A549 (cell line): ENCODE measurements around the gene RILPL1. TPM values are rescaled to one million over a fixed set of nuclear protein-coding genes. Genes with fewer than 3 reads are reported as not detected.
A peak's percentile ranks its signal among the peaks of the same experiment; 100 is the strongest.

Experiments used
- ATAC-seq, 2 experiments: fragments of 200-7000 bp in 1 of 2; fragments of >200 bp in 1 of 2; cut with Nextera tagmentation in 1 of 2; cut with Tn5 transposase in 1 of 2; 3 replicates each; pipeline versions ENCODE4 v1.8.0 to v1.9.1; 2018 to 2020; ENCODE audit warnings: mild to moderate bottlenecking in 1 of 2, moderate library complexity in 1 of 2
- CTCF ChIA-PET: fragments of 300-600 bp; sonication (Branson Sonifier 250); formaldehyde crosslinking; extraction: SDS; loops from one replicate; lab custom pipeline; 2021; ENCODE audit warnings: antibody characterized with exemption, inconsistent platforms; lab: Yijun Ruan, JAX
- POLR2A ChIA-PET: fragments of 350-600 bp; formaldehyde crosslinking; extraction: SDS; loops from one replicate; lab custom pipeline; 2021; ENCODE audit warnings: antibody characterized with exemption, inconsistent platforms; lab: Yijun Ruan, JAX
- DNase-seq, 2 experiments: peaks; one replicate each; pipeline versions ENCODE4 v3.0.0 to v3.0.0-alpha.2; 2011 to 2016; ENCODE audit warnings: low read depth in 1 of 2, low spot score in 1 of 2
- FAIRE-seq: peaks from 2 replicates; lab custom pipeline; 2011; peaks lifted over from hg19 to GRCh38; lab: Jason Lieb, UNC
- H3K27ac ChIP-seq, 2 experiments: fragments of >200 bp; sonication (Bioruptor Twin); formaldehyde crosslinking; 3 replicates each; pipeline ENCODE4 v1.5.1; 2016 to 2017
- H3K4me1 ChIP-seq: fragments of >200 bp; sonication (Bioruptor Twin); formaldehyde crosslinking; 3 replicates; pipeline ENCODE4 v1.6.1; 2016
- H3K4me2 ChIP-seq: fragments of >200 bp; sonication (Bioruptor Twin); formaldehyde crosslinking; 3 replicates; pipeline ENCODE4 v1.6.1; 2016
- H3K4me3 ChIP-seq: fragments of >200 bp; sonication (Bioruptor Twin); formaldehyde crosslinking; 3 replicates; pipeline ENCODE4 v1.5.1; 2016
- H3K9me3 ChIP-seq: fragments of >200 bp; sonication (Bioruptor Twin); formaldehyde crosslinking; 3 replicates; pipeline ENCODE4 v1.6.1; 2016
- CBX2 ChIP-seq: fragments of 200-600 bp; sonication (generic); IDR thresholded peaks from 2 replicates; pipeline ENCODE4 v1.6.1; 2016; ENCODE audit warnings: low read depth, mild to moderate bottlenecking, borderline replicate concordance
- CBX8 ChIP-seq: fragments of 200-600 bp; sonication (generic); IDR thresholded peaks from 2 replicates; pipeline ENCODE4 v1.6.1; 2016
- CEBPB ChIP-seq, 2 experiments: fragments of >200 bp in 1 of 2; sonication (Bioruptor Twin) in 1 of 2; formaldehyde crosslinking in 1 of 2; IDR thresholded peaks; 2 replicates each; pipeline ENCODE4 v1.6.1; 2012 to 2016
- CHD2 ChIP-seq: fragments of 150-350 bp; IDR thresholded peaks from 2 replicates; pipeline ENCODE4 v1.6.1; 2014; ENCODE audit warnings: low read length; ENCODE audit not compliant: partially characterized antibody
- EHMT2 ChIP-seq: fragments of 200-600 bp; sonication (generic); IDR thresholded peaks from 2 replicates; pipeline ENCODE4 v1.6.1; 2016; ENCODE audit warnings: antibody characterized with exemption, low read depth, mild to moderate bottlenecking, moderate library complexity
- FOSB ChIP-seq: fragments of 250-450 bp; sonication (Bioruptor Pico); IDR thresholded peaks from 2 replicates; pipeline ENCODE4 v1.5.0; 2020; ENCODE audit warnings: mild to moderate bottlenecking, moderate library complexity
- FOSL2 ChIP-seq, 2 experiments: fragments of 450-650 bp in 1 of 2; fragments of >200 bp in 1 of 2; sonication (Bioruptor Twin) in 1 of 2; formaldehyde crosslinking; IDR thresholded peaks; 2 replicates each; pipeline versions ENCODE4 v1.5.0 to v1.6.1; 2016 to 2020; ENCODE audit warnings: mild to moderate bottlenecking in 1 of 2, moderate library complexity in 1 of 2
- FOXS1 ChIP-seq: fragments of 250-450 bp; sonication (Bioruptor Pico); IDR thresholded peaks from 2 replicates; pipeline ENCODE4 v1.5.0; 2020; ENCODE audit warnings: mild to moderate bottlenecking, moderate library complexity
- HDAC2 ChIP-seq: fragments of 200-600 bp; sonication (generic); IDR thresholded peaks from 2 replicates; pipeline ENCODE4 v1.6.1; 2016
- HOXB5 ChIP-seq: fragments of 250-450 bp; sonication (Bioruptor Pico); IDR thresholded peaks from 2 replicates; pipeline ENCODE4 v1.5.0; 2020; ENCODE audit warnings: mild to moderate bottlenecking, moderate library complexity
- JUNB ChIP-seq: fragments of >200 bp; sonication (Bioruptor Twin); formaldehyde crosslinking; IDR thresholded peaks from 2 replicates; pipeline ENCODE4 v1.6.1; 2016
- MYC ChIP-seq: IDR thresholded peaks from 2 replicates; pipeline ENCODE4 v1.6.1; 2012; ENCODE audit warnings: mild to moderate bottlenecking, inconsistent platforms, low read length, improper control_type of control experiment, borderline replicate concordance
- NFE2L2 ChIP-seq: fragments of 150-350 bp; conservative IDR thresholded peaks from 2 replicates; pipeline ENCODE4 v1.6.1; 2014; ENCODE audit warnings: low read length
- RAD21 ChIP-seq, 2 experiments: fragments of >200 bp in 1 of 2; sonication (Bioruptor Twin) in 1 of 2; formaldehyde crosslinking in 1 of 2; IDR thresholded peaks in 1 of 2; conservative IDR thresholded peaks in 1 of 2; 2 replicates in 1 of 2; 3 replicates in 1 of 2; pipeline ENCODE4 v1.6.1; 2012 to 2018; ENCODE audit warnings: inconsistent platforms in 1 of 2
- RARB ChIP-seq: fragments of 250-450 bp; sonication (Bioruptor Pico); IDR thresholded peaks from 2 replicates; pipeline ENCODE4 v1.8.0; 2021; ENCODE audit warnings: mild to moderate bottlenecking, moderate library complexity
- SREBF2 ChIP-seq: fragments of 450-650 bp; IDR thresholded peaks from 2 replicates; pipeline ENCODE4 v1.6.1; 2014; ENCODE audit warnings: mild to moderate bottlenecking, moderate library complexity
- TFCP2L1 ChIP-seq: fragments of 250-450 bp; sonication (Bioruptor Pico); IDR thresholded peaks from 2 replicates; pipeline ENCODE4 v1.5.0; 2021; ENCODE audit warnings: mild to moderate bottlenecking
- ZC3H11A ChIP-seq: fragments of 450-650 bp; IDR thresholded peaks from 2 replicates; pipeline ENCODE4 v1.6.1; 2014; ENCODE audit warnings: antibody characterized with exemption, mild to moderate bottlenecking
- ZFP36 ChIP-seq: fragments of 450-650 bp; IDR thresholded peaks from 2 replicates; pipeline ENCODE4 v1.6.1; 2014; ENCODE audit warnings: borderline replicate concordance; ENCODE audit not compliant: partially characterized antibody
- ZNF302 ChIP-seq: fragments of 250-450 bp; sonication (Bioruptor Pico); IDR thresholded peaks from 2 replicates; pipeline ENCODE4 v1.9.0; 2021; ENCODE audit warnings: inconsistent platforms, mild to moderate bottlenecking, moderate library complexity
- WGBS: methylation state at CpG from one replicate; pipeline ENCODE4 v1.1.6; 2017; ENCODE audit errors: missing lambda C conversion rate; 5-methylcytosine and 5-hydroxymethylcytosine counted together
- polyA plus RNA-seq, 4 experiments: library from polyadenylated mRNA; depleted of rRNA in 3 of 4; stranded (reverse); fragments of >200 nt; fragmentation: RNase III in 1 of 4; extraction: RNeasy Plus Mini Kit Qiagen cat#74134 plus additional on column Dnase treatment in 1 of 4; gene quantifications; 2 replicates in 3 of 4; 3 replicates in 1 of 4; pipeline ENCODE4 v1.2.3, GENCODE V29; 2011 to 2017
- TF ChIP-seq, protein P1 (sequence below): IDR thresholded peaks from 2 replicates; pipeline ENCODE4 v1.6.1; 2012; ENCODE audit warnings: low read depth, borderline replicate concordance
- TF ChIP-seq, protein P2 (sequence below): fragments of 250-450 bp; sonication (Bioruptor Pico); IDR thresholded peaks from 2 replicates; pipeline ENCODE4 v1.5.0; 2020; ENCODE audit warnings: low read depth, mild to moderate bottlenecking, moderate library complexity
- TF ChIP-seq, protein P3 (sequence below): fragments of 150-350 bp; IDR thresholded peaks from 2 replicates; pipeline ENCODE4 v1.6.1; 2014; ENCODE audit warnings: low read depth, mild to moderate bottlenecking, low read length
- TF ChIP-seq, protein P4 (sequence below): fragments of 250-450 bp; sonication (Bioruptor Pico); IDR thresholded peaks from 2 replicates; pipeline ENCODE4 v1.5.0; 2021; ENCODE audit warnings: mild to moderate bottlenecking, moderate library complexity, borderline replicate concordance

RILPL1 gene
- polyA plus RNA-seq, 2 of the 4 experiments (the other 2 are of a cell fraction), result 8.0 to 14.2 TPM

DNA sequence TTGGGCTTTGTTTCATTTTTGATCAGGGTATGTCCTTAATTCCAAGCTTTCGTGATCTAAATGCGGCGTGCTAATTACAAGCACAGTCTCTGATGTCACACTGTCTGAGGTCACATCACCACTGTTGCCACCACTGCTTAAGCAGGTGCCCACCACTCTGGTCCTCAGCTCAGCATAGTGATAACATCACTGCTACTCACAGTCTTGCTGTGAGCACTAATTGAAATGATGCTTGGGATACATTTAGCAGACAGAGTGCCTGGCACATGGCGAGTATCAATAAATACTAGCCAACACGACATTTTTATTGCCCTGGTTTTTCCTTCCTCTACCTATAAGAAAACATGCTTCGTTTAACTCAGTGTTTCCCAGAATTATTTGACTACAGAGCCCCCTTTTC is 104.9 kb downstream of the RILPL1 start:
- FAIRE-seq, result no peak
- Histone ChIP-seq H3K9me3 (no peaks in the 10 kb centered on the region), H3K27ac (no peak overlapping the region), H3K4me3 (no peak overlapping the region), H3K4me1 (no peaks in the 10 kb centered on the region), H3K4me2 (no peak overlapping the region)
- no peak for DNase-seq
- POLR2A ChIA-PET, result no interaction called here
- WGBS, result 89% methylated on average over 6 of the region's 6 CpGs
- CTCF ChIA-PET, result interaction anchor here (0.6 to 1.2 kb wide), 2 partner anchors 11 to 191 kb away, joined by 3 to 5 read pairs; no protein-coding TSS in a partner anchor
- no peak for ATAC-seq
- TF ChIP-seq NFE2L2, result no peak
- TF ChIP-seq FOSL2 (IDR thresholded peaks at IDR 0.05), result no peak
- TF ChIP-seq FOSL2 (CRISPR knock-in tag; IDR thresholded peaks at IDR 0.05), result no peak
- TF ChIP-seq CBX8, result no peak
- TF ChIP-seq, protein P1, sequence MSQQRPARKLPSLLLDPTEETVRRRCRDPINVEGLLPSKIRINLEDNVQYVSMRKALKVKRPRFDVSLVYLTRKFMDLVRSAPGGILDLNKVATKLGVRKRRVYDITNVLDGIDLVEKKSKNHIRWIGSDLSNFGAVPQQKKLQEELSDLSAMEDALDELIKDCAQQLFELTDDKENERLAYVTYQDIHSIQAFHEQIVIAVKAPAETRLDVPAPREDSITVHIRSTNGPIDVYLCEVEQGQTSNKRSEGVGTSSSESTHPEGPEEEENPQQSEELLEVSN, result no peak
- no peak for TF ChIP-seq RAD21 (conservative IDR thresholded peaks at IDR 0.05 in 1 of 2, IDR thresholded peaks at IDR 0.05 in 1 of 2)
- TF ChIP-seq FOSB (CRISPR knock-in tag), result no peak
- TF ChIP-seq MYC, result no peak
- TF ChIP-seq, protein P2, sequence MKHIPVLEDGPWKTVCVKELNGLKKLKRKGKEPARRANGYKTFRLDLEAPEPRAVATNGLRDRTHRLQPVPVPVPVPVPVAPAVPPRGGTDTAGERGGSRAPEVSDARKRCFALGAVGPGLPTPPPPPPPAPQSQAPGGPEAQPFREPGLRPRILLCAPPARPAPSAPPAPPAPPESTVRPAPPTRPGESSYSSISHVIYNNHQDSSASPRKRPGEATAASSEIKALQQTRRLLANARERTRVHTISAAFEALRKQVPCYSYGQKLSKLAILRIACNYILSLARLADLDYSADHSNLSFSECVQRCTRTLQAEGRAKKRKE (CRISPR knock-in tag), result no peak
- no peak for TF ChIP-seq FOXS1
- no peak for TF ChIP-seq ZNF302
- TF ChIP-seq, protein P3, sequence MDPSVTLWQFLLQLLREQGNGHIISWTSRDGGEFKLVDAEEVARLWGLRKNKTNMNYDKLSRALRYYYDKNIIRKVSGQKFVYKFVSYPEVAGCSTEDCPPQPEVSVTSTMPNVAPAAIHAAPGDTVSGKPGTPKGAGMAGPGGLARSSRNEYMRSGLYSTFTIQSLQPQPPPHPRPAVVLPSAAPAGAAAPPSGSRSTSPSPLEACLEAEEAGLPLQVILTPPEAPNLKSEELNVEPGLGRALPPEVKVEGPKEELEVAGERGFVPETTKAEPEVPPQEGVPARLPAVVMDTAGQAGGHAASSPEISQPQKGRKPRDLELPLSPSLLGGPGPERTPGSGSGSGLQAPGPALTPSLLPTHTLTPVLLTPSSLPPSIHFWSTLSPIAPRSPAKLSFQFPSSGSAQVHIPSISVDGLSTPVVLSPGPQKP, result no peak
- TF ChIP-seq, protein P4, sequence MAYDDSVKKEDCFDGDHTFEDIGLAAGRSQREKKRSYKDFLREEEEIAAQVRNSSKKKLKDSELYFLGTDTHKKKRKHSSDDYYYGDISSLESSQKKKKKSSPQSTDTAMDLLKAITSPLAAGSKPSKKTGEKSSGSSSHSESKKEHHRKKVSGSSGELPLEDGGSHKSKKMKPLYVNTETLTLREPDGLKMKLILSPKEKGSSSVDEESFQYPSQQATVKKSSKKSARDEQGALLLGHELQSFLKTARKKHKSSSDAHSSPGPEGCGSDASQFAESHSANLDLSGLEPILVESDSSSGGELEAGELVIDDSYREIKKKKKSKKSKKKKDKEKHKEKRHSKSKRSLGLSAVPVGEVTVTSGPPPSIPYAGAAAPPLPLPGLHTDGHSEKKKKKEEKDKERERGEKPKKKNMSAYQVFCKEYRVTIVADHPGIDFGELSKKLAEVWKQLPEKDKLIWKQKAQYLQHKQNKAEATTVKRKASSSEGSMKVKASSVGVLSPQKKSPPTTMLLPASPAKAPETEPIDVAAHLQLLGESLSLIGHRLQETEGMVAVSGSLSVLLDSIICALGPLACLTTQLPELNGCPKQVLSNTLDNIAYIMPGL, result no peak
- TF ChIP-seq CEBPB (IDR thresholded peaks at IDR 0.05), result no peak
- no peak for TF ChIP-seq CHD2

DNA sequence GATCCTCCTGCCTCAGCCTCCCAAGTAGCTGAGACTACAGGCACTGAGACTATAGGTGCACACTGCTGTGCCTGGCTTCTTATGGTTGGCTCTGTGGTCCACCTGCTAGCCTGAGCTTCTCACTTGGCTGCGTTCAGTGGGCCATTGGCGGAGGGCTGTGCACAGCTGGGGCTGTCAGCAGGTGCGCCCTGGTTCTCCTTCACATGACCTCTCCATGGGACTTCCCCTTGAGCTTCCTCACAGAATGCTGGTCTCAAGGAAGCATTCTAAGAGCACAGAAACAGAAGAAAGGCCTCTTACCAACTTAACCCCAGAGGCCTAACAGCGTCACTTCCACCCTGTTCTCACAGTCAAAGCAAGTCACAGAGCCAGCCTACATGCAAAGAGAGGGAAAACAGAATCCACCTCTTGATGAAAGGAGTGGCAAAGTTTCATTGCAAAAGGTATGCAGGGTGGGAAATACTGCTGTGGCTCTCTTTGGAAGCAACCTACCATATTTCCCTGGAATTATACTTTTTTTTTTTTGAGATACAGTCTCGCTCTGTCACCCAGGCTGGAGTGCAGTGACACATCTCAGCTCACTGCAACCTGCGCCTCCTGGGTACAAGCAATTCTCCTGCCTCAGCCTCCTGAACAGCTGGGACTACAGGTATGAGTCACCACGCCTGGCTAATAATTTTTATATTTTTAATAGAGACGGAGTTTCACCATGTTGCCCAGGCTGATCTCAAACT is 106.3 kb downstream of the RILPL1 start:
- 84% methylated on average over 8 of the region's 8 CpGs for WGBS
- no peaks in the 10 kb centered on the region for H3K9me3 ChIP-seq
- H3K4me3 ChIP-seq, result no peak overlapping the region
- no peaks in the 10 kb centered on the region for H3K4me1 ChIP-seq
- ChIA-PET CTCF (interaction anchor here (0.5 to 1.5 kb wide), 4 partner anchors 8 to 33 kb away, joined by 3 to 4 read pairs (median 3); no protein-coding TSS in a partner anchor), POLR2A (no interaction called here)
- ATAC-seq (peak in 1 of 2 experiments; percentile 13; a peak in 1 of 6 replicates), DNase-seq (no peak), FAIRE-seq (no peak)
- no peak for TF ChIP-seq RARB (CRISPR knock-in tag)
- TF ChIP-seq FOSL2 (IDR thresholded peaks at IDR 0.05), result no peak
- TF ChIP-seq FOSL2 (CRISPR knock-in tag; IDR thresholded peaks at IDR 0.05), result 0 out of 2 replicates have a peak, but pooled peaks have one; percentile 12
- TF ChIP-seq HDAC2, result no peak
- no peak overlapping the region for H3K4me2 ChIP-seq
- no peak overlapping the region for H3K27ac ChIP-seq

DNA sequence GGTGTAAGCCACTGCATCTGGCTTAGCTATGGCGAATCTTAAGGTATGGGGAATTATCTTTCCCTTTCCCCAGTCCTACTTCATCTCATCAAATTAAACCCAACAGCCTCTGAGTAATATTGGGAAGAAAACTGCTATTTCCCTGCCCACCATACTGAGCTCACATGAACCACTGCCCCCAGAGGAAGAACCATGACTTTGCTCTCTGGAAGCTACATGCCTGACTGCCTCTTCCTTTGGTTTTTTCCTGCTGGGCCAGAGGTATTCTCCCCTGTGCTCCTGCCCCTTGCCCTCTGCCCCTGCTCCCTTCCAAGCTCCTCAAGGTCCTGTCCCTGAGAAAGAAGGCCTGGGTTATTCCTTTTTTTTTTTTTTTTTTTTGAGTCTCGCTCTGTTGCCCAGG is 112.2 kb downstream of the RILPL1 start:
- WGBS, result 95% methylated on average over 2 of the region's 2 CpGs
- H3K4me1 ChIP-seq, result no peaks in the 10 kb centered on the region
- FAIRE-seq, result no peak
- no peak overlapping the region for H3K27ac ChIP-seq
- CTCF ChIA-PET, result interaction anchor here (0.9 kb wide), 1 partner anchor 11 kb away, joined by 3 read pairs; no protein-coding TSS in a partner anchor
- H3K4me2 ChIP-seq, result no peak overlapping the region
- peak in 1 of 2 experiments; percentile 73; a peak in 3 of 6 replicates for ATAC-seq
- H3K9me3 ChIP-seq, result no peaks in the 10 kb centered on the region
- TF ChIP-seq FOSB (CRISPR knock-in tag) (no peak), ZFP36 (no peak), FOXS1 (no peak), CBX8 (no peak), TFCP2L1 (CRISPR knock-in tag) (no peak), RAD21 (conservative IDR thresholded peaks at IDR 0.05 in 1 of 2, IDR thresholded peaks at IDR 0.05 in 1 of 2) (no peak), EHMT2 (no peak), JUNB (no peak), HOXB5 (CRISPR knock-in tag) (no peak), SREBF2 (no peak), ZC3H11A (no peak), CBX2 (no peak), HDAC2 (no peak)
- no peak for DNase-seq
- no peak overlapping the region for H3K4me3 ChIP-seq
- POLR2A ChIA-PET, result interaction anchor here (1.0 kb wide), 1 partner anchor 16 kb away, joined by 7 read pairs; no protein-coding TSS in a partner anchor
